Measurements from ENCODE around the gene ARRDC5. TPM values are rescaled to one million over a fixed set of nuclear protein-coding genes. Genes with fewer than 3 reads are reported as not detected.

The ARRDC5 gene
- total RNA-seq, 1 experiment from 2014 or later: not detected

DNA sequence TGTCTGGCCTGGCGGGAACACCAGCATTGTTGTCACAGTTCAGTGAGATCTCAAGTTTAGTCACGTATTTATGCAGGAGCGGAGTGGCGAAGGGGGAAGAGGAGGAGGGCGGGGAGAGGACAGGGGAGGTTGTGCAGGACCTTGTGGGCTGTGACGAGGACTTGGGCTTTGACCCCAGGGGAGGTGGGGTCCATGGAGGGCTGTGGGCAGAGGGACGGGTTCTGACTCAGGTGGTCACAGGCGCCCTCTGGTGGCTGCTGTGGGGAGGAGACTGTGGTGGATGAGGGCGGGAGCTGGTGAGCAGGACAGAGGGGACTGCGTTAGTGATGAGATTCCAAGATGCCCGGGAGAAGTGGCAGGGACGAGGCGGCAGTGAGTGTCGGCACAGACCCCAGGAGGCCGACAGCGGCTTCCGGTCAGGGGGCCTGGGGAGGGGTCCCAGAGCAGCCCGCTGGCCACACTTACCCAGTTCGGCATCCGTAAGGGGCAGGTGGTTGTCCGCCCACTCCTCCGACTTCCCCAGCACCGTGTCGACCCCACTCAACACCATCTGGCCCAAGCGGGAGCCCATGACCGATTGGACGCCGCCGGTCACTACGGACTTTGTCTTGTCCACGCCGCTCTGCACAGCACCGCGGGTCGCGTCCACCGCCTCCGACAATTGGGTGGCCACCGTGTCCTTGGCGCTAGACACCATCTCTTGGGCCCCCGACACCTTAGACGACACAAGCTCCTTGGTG lies 51.0 kb downstream of the ARRDC5 start:
- Histone ChIP-seq H3K18ac (ENCODE audit: insufficient read length, low read depth, low read length) (no peak overlapping the region), H3K79me2 (ENCODE audit: insufficient read depth, low read length) (no peaks in the 10 kb centered on the region), H3K23me2 (ENCODE audit: insufficient read length, low read depth, low read length, poor library complexity, severe bottlenecking) (no peaks in the 10 kb centered on the region), H3K27ac (ENCODE audit: insufficient read length, low read depth, low read length) (no peak overlapping the region), H2BK20ac (ENCODE audit: low read depth, low read length, poor library complexity, severe bottlenecking) (no peak overlapping the region), H2BK120ac (ENCODE audit: low read depth, low read length, poor library complexity, severe bottlenecking) (no peak overlapping the region), H4K91ac (ENCODE audit: insufficient read length, low read depth, low read length) (no peak overlapping the region), H2AFZ (ENCODE audit: low read length) (no peak overlapping the region), H3K79me1 (ENCODE audit: insufficient read depth, low read depth, low read length, poor library complexity, severe bottlenecking) (no peaks in the 10 kb centered on the region), H3K4ac (ENCODE audit: low read depth, low read length) (no peak overlapping the region), H3K9ac (ENCODE audit: extremely low read depth, insufficient read length, low read length) (no peak overlapping the region), H2BK5ac (ENCODE audit: insufficient read length, low read length) (no peak overlapping the region), H2BK12ac (ENCODE audit: insufficient read length, low read depth, low read length) (no peak overlapping the region), H3K27me3 (ENCODE audit: insufficient read depth, low read length) (no peaks in the 10 kb centered on the region), H3K23ac (ENCODE audit: insufficient read length, low read depth, low read length) (no peak overlapping the region), H4K20me1 (ENCODE audit: control insufficient read depth, insufficient read depth, insufficient read length) (no peaks in the 10 kb centered on the region), H3K9me3 (ENCODE audit: control insufficient read depth, low read depth, low read length) (no peaks in the 10 kb centered on the region), H4K8ac (replicated peaks; ENCODE audit: insufficient read length, low read depth, low read length) (no peak overlapping the region), H2BK15ac (ENCODE audit: low read depth, low read length) (no peak overlapping the region), H3T11ph (ENCODE audit: low read length) (no peak overlapping the region), H3K14ac (ENCODE audit: insufficient read depth, low read length) (no peak overlapping the region), H3K4me1 (ENCODE audit: insufficient read depth, low read length) (no peaks in the 10 kb centered on the region), H3K4me2 (ENCODE audit: insufficient read depth, insufficient read length, low read length) (no peak overlapping the region), H4K5ac (ENCODE audit: insufficient read length, low read depth, low read length) (no peak overlapping the region), H2AK5ac (ENCODE audit: insufficient read length, low read length) (no peak overlapping the region), H3K56ac (ENCODE audit: insufficient read length, low read depth, low read length) (no peak overlapping the region)
- H3K27me3 Mint-ChIP-seq (ENCODE audit: low read depth): peaks cover 1% of the 10 kb centered on the region; the same call in 1 of the 2 replicates
- peak; percentile 89 for DNase-seq
- peaks cover 15 to 61% (median 54%) of the 10 kb centered on the region in 3 experiments; a peak in 6 of 7 replicates for H3K36me3 Mint-ChIP-seq (ENCODE audit: insufficient read depth in 1 of 3, low read depth in 3 of 3)
- TF ChIP-seq, protein P1, sequence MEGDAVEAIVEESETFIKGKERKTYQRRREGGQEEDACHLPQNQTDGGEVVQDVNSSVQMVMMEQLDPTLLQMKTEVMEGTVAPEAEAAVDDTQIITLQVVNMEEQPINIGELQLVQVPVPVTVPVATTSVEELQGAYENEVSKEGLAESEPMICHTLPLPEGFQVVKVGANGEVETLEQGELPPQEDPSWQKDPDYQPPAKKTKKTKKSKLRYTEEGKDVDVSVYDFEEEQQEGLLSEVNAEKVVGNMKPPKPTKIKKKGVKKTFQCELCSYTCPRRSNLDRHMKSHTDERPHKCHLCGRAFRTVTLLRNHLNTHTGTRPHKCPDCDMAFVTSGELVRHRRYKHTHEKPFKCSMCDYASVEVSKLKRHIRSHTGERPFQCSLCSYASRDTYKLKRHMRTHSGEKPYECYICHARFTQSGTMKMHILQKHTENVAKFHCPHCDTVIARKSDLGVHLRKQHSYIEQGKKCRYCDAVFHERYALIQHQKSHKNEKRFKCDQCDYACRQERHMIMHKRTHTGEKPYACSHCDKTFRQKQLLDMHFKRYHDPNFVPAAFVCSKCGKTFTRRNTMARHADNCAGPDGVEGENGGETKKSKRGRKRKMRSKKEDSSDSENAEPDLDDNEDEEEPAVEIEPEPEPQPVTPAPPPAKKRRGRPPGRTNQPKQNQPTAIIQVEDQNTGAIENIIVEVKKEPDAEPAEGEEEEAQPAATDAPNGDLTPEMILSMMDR (conservative IDR thresholded peaks at IDR 0.05): peak; percentile 91
- no peaks in the 10 kb centered on the region for H3K4me1 Mint-ChIP-seq
- no CpG with 5 or more reads among the region's 42 CpGs for WGBS (ENCODE audit: extremely low coverage, insufficient read length, low lambda C conversion rate)
- H3K4me3 Mint-ChIP-seq: no peak overlapping the region
- no peaks in the 10 kb centered on the region for H3K9me3 Mint-ChIP-seq
- peak overlapping the region in 1 of 3 experiments; percentile 75; a peak in 1 of 7 replicates for H3K27ac Mint-ChIP-seq

Data from H9 (cell line).